ENCODE measurements around the gene ENOSF1. TPM values are rescaled to one million over a fixed set of nuclear protein-coding genes. Genes with fewer than 3 reads are reported as not detected.
A peak's percentile ranks its signal among the peaks of the same experiment; 100 is the strongest.
"Not testable (repeated sequence)": the region's sequence is repeated elsewhere in the genome, so short reads cannot be mapped to it uniquely, and the experiment has no call there.

ENOSF1 gene
- total and polyA plus RNA-seq, 5 donors, result 38.7 to 59.8 (median 44.3) TPM

DNA sequence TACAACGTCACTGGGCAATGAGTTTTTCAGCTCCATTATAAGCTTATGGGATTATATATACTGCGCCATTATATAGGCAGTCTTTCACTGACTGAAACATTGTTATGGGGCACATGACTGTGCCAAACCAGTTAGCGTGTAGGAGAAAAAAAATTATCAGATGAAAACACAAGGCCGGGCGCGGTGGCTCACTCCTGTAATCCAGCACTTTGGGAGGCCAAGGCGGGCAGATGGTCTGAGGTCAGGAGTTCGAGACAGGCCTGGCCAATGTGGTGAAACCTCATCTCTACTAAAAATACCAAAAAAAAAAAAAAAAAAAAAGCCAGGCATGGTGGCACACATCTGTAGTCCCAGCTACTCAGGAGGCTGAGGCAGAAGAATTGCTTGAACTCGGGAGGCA lies 30.0 kb downstream of the ENOSF1 start:
- H3K9me3 ChIP-seq (ENCODE audit: control insufficient read depth, low read length); ATAC-seq; H3K4me3 ChIP-seq (ENCODE audit: low read length); H3K27me3 ChIP-seq (ENCODE audit: control insufficient read depth, insufficient read depth); DNase-seq; H3K27ac ChIP-seq (ENCODE audit: low read length); intact Hi-C loops (cut with DNase I); H3K4me1 ChIP-seq (ENCODE audit: control insufficient read depth, insufficient read depth, low read length): not testable (repeated sequence)
- WGBS, result 93% methylated on average over 9 of the region's 9 CpGs

DNA sequence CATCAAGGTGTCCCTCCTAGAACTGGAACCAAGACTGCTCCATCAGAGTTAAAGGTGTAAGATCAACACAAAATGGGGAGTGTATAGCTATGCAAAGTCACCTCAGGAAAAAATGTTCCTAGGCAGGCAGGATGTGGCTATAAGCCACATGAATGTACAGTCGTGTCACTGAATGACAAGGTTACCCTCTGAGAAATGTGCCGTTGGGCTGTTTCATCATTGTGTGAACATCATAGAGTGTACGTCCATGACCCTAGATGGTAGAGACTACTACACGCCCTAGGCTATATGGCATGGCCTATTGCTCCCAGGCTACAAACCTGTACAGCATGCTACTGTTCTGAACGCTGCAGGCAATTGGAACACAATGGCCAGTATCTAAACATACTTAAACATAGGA lies 30.4 kb downstream of the ENOSF1 start:
- ATAC-seq, result no peak
- H3K4me3 ChIP-seq (ENCODE audit: low read length), result no peak overlapping the region
- no peaks in the 10 kb centered on the region for H3K4me1 ChIP-seq (ENCODE audit: control insufficient read depth, insufficient read depth, low read length)
- intact Hi-C loops (cut with DNase I), result no loop called here
- no peak for DNase-seq
- H3K9me3 ChIP-seq (ENCODE audit: control insufficient read depth, low read length), result no peaks in the 10 kb centered on the region
- no peak overlapping the region for H3K27ac ChIP-seq (ENCODE audit: low read length)
- H3K27me3 ChIP-seq (ENCODE audit: control insufficient read depth, insufficient read depth), result no peaks in the 10 kb centered on the region
- WGBS, result 88% methylated on average over 5 of the region's 5 CpGs

DNA sequence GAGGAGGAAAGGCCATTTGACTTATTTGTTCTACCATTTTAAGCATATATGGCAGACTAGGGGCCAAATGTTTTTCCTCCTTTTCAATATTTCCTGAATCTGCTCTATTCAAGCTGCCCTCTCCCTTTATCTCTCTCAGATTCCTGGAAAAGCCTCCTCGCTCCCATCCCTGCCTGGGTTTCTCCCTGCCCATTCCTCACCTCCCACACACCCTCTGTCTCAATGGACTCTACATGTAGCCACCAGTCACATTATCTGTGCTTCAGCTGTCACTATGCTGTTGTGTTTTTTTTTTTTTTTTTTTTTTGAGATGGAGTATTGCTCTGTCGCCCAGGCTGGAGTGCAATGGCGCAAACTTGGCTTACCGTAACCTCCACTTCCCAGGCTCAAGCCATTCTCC lies 32.0 kb downstream of the ENOSF1 start:
- no peak for ATAC-seq
- DNase-seq, result no peak
- 94% methylated on average over 4 of the region's 4 CpGs for WGBS

DNA sequence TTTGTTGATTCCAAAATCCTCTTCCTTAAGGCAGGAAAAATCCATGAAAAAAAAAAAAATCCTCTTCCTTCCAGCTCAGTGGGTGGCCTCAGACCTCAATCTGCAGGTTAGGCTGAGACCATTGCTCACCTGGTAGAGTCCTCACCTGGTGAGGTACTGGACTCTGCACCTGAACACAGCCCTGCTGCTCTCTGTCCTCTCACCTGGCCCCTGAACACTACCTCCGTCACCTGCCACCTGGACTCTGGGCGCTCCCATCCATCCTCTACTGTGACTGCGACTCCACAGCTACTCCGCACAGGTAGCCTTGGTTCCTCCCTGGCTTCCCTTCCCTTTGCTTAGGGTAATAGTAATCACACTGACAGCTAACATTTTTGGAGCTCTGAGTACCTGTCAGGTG lies 32.9 kb downstream of the ENOSF1 start:
- 96% methylated on average over 4 of the region's 4 CpGs for WGBS
- no peak for DNase-seq
- Histone ChIP-seq H3K27ac (ENCODE audit: low read length) (no peak overlapping the region), H3K9me3 (ENCODE audit: control insufficient read depth, low read length) (no peaks in the 10 kb centered on the region), H3K27me3 (ENCODE audit: control insufficient read depth, insufficient read depth) (no peaks in the 10 kb centered on the region), H3K4me3 (ENCODE audit: low read length) (no peak overlapping the region), H3K4me1 (ENCODE audit: control insufficient read depth, insufficient read depth, low read length) (no peaks in the 10 kb centered on the region)
- no peak for ATAC-seq
- intact Hi-C loops (cut with DNase I), result no loop called here

More for the DNA sequence above, 32.0 kb downstream of the ENOSF1 start:
- H3K9me3 ChIP-seq (ENCODE audit: control insufficient read depth, low read length), result no peaks in the 10 kb centered on the region
- H3K4me1 ChIP-seq (ENCODE audit: control insufficient read depth, insufficient read depth, low read length), result no peaks in the 10 kb centered on the region
- no peaks in the 10 kb centered on the region for H3K27me3 ChIP-seq (ENCODE audit: control insufficient read depth, insufficient read depth)
- intact Hi-C loops (cut with DNase I), result no loop called here
- no peak overlapping the region for H3K27ac ChIP-seq (ENCODE audit: low read length)
- H3K4me3 ChIP-seq (ENCODE audit: low read length), result no peak overlapping the region

DNA sequence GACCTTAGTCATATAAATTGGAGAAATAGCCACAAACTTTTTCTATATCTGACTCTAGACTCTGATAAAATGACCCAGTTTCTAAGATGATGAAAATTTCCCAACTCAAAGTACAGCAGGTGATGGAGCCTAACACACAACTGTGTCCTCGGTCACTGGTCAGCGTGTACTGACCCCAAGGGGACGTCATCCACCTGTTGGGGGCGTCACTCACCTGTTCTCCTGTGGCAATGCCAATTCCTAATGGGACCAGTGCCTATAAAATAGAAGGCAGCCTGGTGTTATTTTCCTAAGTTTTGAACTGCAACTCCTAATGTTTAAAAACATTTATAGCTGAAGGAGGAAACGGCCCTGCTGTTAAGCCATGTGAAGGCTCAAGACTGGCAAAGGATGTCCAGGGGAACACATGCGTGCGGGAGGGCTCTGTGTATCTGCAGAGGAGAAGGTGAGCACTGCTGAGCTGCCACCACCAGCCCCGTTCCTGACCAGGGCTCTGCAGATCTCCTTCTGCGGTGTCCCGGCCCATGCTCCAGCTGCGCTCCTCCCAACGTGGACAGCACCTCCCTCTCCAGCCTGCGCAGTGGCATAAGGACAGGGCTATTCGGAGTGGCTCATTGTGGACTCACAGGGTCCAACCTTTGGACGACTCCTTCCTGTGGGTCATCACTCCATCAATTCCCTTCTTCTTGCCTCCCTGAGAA lies 33.8 kb downstream of the ENOSF1 start:
- DNase-seq, result no peak
- Histone ChIP-seq H3K4me3 (ENCODE audit: low read length) (no peak overlapping the region), H3K9me3 (ENCODE audit: control insufficient read depth, low read length) (no peaks in the 10 kb centered on the region), H3K27ac (ENCODE audit: low read length) (no peak overlapping the region), H3K4me1 (ENCODE audit: control insufficient read depth, insufficient read depth, low read length) (no peaks in the 10 kb centered on the region), H3K27me3 (ENCODE audit: control insufficient read depth, insufficient read depth) (no peaks in the 10 kb centered on the region)
- ATAC-seq, result no peak
- intact Hi-C loops (cut with DNase I), result no loop called here
- 91% methylated on average over 15 of the region's 15 CpGs for WGBS

DNA sequence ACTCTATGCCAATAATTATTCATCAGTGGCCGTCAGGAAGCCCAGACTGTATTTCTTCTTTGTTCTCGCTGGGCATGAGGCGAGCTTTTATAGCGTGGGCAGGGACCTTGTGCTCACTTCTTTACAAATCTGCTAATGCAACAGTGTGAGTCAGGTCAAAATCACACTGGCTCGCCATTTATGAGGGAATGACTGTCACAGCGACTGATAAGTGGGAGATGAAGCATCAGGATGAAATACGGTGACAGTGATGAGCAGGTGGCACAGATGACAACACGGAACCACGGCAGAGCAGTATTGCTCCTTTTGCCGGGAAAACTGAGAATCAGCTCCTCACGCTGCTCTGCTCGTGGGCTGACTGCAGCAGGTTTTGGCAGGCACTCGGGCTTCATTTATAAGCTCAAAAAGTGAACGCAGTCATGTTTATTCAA lies 34.5 kb downstream of the ENOSF1 start:
- H3K9me3 ChIP-seq (ENCODE audit: control insufficient read depth, low read length), result no peaks in the 10 kb centered on the region
- WGBS, result 83% methylated on average over 14 of the region's 14 CpGs
- H3K27ac ChIP-seq (ENCODE audit: low read length), result no peak overlapping the region
- H3K27me3 ChIP-seq (ENCODE audit: control insufficient read depth, insufficient read depth), result no peaks in the 10 kb centered on the region
- DNase-seq (no peak), ATAC-seq (no peak)
- no peaks in the 10 kb centered on the region for H3K4me1 ChIP-seq (ENCODE audit: control insufficient read depth, insufficient read depth, low read length)
- intact Hi-C loops (cut with DNase I), result no loop called here
- no peak overlapping the region for H3K4me3 ChIP-seq (ENCODE audit: low read length)

DNA sequence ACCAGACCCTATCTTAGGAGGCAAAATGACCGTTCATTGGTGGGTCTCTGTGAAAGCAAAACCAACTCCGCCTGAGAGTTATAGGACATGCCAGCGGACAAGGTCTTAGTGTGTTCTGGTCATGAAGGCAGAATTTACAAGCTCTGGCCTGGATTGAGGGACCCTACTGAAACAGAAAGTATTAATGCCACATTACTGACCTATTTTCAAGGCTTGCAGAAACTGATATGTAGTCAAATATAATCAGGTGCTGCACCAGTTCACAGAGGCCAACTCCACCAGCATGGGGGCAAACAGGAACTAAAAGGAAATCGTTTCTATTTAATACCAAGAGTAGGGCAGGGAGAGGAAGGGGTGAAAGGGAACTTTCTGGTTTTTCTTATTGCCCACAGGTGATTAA lies 35.3 kb downstream of the ENOSF1 start:
- Histone ChIP-seq H3K27ac (ENCODE audit: low read length) (no peak overlapping the region), H3K9me3 (ENCODE audit: control insufficient read depth, low read length) (no peaks in the 10 kb centered on the region), H3K4me1 (ENCODE audit: control insufficient read depth, insufficient read depth, low read length) (no peaks in the 10 kb centered on the region), H3K4me3 (ENCODE audit: low read length) (no peak overlapping the region), H3K27me3 (ENCODE audit: control insufficient read depth, insufficient read depth) (no peaks in the 10 kb centered on the region)
- 85% methylated on average over 4 of the region's 4 CpGs for WGBS
- ATAC-seq (no peak), DNase-seq (no peak)
- intact Hi-C loops (cut with DNase I), result no loop called here

DNA sequence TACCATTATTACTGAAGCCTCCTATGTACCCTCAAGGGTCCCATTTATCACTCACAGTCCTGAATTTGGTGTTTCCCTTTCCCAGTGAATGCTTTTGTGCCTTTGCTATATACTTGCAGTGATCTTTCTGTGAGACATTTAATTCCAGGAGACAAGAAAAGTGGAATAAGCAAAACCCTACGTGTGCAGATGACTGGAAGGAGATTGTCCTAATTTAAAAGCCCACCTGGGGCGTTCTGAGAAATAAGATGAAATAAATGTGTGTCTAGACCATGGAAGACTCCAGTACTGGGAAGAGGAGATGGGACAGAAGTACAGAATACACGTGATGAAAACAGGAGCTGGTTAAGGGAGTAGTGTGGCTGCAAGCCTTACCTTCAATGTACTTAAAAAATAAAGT lies 35.7 kb downstream of the ENOSF1 start:
- H3K9me3 ChIP-seq (ENCODE audit: control insufficient read depth, low read length), result no peaks in the 10 kb centered on the region
- ATAC-seq (no peak), DNase-seq (no peak)
- 94% methylated on average over 3 of the region's 3 CpGs for WGBS
- H3K27me3 ChIP-seq (ENCODE audit: control insufficient read depth, insufficient read depth), result no peaks in the 10 kb centered on the region
- intact Hi-C loops (cut with DNase I), result no loop called here
- no peaks in the 10 kb centered on the region for H3K4me1 ChIP-seq (ENCODE audit: control insufficient read depth, insufficient read depth, low read length)
- H3K27ac ChIP-seq (ENCODE audit: low read length), result no peak overlapping the region
- H3K4me3 ChIP-seq (ENCODE audit: low read length), result no peak overlapping the region

DNA sequence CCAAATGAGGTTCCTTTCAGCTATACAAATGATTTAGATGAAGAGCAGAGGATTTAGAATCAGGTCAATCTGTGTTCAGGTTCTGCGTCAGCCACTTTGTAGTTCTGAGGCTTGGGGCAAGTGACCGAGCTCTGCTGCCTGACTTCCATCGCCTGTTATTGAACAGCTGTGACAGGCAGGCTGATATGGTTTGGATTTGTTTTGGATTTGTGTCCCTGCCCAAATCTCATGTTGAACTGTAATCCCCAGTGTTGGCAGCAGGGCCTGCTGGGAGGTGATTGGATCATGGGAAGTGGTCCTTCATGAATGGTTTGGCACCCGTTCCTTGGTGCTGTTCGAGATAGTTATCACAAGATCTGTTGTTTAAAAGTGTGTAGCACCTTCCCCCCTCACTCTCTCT lies 36.4 kb downstream of the ENOSF1 start:
- H3K4me1 ChIP-seq (ENCODE audit: control insufficient read depth, insufficient read depth, low read length), result no peaks in the 10 kb centered on the region
- 57% methylated on average over 5 of the region's 5 CpGs for WGBS
- no peaks in the 10 kb centered on the region for H3K9me3 ChIP-seq (ENCODE audit: control insufficient read depth, low read length)
- ATAC-seq (peak in 1 of 2 donors; percentile 26), DNase-seq (peak in 2 of 3 donors; percentile 55 to 63)
- intact Hi-C loops (cut with DNase I), result no loop called here
- no peaks in the 10 kb centered on the region for H3K27me3 ChIP-seq (ENCODE audit: control insufficient read depth, insufficient read depth)
- H3K27ac ChIP-seq (ENCODE audit: low read length), result no peak overlapping the region
- H3K4me3 ChIP-seq (ENCODE audit: low read length), result no peak overlapping the region

DNA sequence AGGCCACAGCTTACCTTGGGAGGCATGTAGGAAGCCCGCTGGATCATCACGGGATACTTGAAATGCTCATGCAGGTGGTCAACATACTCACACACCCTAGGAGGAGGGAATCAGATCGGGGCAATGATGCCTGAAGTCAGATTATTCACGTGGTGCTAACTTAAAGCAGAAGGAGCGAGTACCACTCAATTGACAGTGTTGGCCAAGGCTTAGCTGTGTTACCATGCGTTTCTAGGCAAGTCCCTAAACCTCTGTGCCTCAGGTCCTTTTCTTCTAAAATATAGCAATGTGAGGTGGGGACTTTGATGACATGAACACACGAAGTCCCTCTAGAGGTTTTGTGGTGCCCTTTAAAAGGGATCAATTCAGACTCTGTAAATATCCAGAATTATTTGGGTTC lies 37.1 kb downstream of the ENOSF1 start:
- DNase-seq (no peak), ATAC-seq (no peak)
- Histone ChIP-seq H3K27ac (ENCODE audit: low read length) (no peak overlapping the region), H3K9me3 (ENCODE audit: control insufficient read depth, low read length) (no peaks in the 10 kb centered on the region), H3K27me3 (ENCODE audit: control insufficient read depth, insufficient read depth) (no peaks in the 10 kb centered on the region), H3K4me3 (ENCODE audit: low read length) (no peak overlapping the region), H3K4me1 (ENCODE audit: control insufficient read depth, insufficient read depth, low read length) (no peaks in the 10 kb centered on the region)
- intact Hi-C loops (cut with DNase I), result no loop called here
- 97% methylated on average over 7 of the region's 7 CpGs for WGBS

DNA sequence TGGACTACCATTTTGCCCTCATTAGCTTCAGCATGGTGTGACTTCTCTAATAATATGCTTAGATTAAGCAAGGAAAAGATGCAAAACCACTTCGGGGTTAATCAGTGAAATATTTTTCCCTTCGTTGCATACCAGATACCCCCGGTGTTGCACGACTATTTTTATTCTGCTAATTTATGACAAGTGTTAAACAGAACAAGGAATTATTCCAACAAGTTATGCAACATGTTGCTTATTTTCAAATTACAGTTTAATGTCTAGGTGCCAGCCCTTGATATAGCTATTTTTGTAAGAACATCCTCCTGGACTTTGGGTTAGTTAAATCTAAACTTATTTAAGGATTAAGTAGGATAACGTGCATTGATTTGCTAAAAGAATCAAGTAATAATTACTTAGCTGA lies 38.7 kb downstream of the ENOSF1 start:
- no peaks in the 10 kb centered on the region for H3K27me3 ChIP-seq (ENCODE audit: control insufficient read depth, insufficient read depth)
- DNase-seq, result no peak
- no peaks in the 10 kb centered on the region for H3K9me3 ChIP-seq (ENCODE audit: control insufficient read depth, low read length)
- ATAC-seq, result no peak
- no peaks in the 10 kb centered on the region for H3K4me1 ChIP-seq (ENCODE audit: control insufficient read depth, insufficient read depth, low read length)
- intact Hi-C loops (cut with DNase I), result no loop called here
- H3K27ac ChIP-seq (ENCODE audit: low read length), result no peak overlapping the region
- no peak overlapping the region for H3K4me3 ChIP-seq (ENCODE audit: low read length)
- 41% methylated on average over 5 of the region's 5 CpGs for WGBS

DNA sequence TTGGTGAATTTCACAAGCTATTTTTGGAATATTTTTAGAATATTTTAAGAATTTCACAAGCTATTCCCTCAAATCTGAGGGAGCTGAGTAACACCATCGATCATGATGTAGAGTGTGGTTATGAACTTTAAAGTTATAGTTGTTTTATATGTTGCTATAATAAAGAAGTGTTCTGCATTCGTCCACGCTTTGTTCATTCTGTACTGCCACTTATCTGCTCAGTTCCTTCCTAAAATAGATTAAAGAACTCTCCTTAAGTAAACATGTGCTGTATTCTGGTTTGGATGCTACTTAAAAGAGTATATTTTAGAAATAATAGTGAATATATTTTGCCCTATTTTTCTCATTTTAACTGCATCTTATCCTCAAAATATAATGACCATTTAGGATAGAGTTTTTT lies 39.1 kb downstream of the ENOSF1 start:
- ATAC-seq (no peak), DNase-seq (no peak)
- intact Hi-C loops (cut with DNase I), result no loop called here
- H3K4me3 ChIP-seq (ENCODE audit: low read length), result no peak overlapping the region
- WGBS, result 59% methylated on average over 3 of the region's 3 CpGs
- H3K27ac ChIP-seq (ENCODE audit: low read length), result no peak overlapping the region
- no peaks in the 10 kb centered on the region for H3K27me3 ChIP-seq (ENCODE audit: control insufficient read depth, insufficient read depth)
- no peaks in the 10 kb centered on the region for H3K4me1 ChIP-seq (ENCODE audit: control insufficient read depth, insufficient read depth, low read length)
- no peaks in the 10 kb centered on the region for H3K9me3 ChIP-seq (ENCODE audit: control insufficient read depth, low read length)

All from right cardiac atrium (tissue), 5 donors.